ENCODE measurements around the gene AHRR. TPM values are rescaled to one million over a fixed set of nuclear protein-coding genes. Genes with fewer than 3 reads are reported as not detected.
A peak's percentile ranks its signal among the peaks of the same experiment; 100 is the strongest.

AHRR gene
- total RNA-seq, 1 donor from 2014 or later, result 1.4 TPM

DNA sequence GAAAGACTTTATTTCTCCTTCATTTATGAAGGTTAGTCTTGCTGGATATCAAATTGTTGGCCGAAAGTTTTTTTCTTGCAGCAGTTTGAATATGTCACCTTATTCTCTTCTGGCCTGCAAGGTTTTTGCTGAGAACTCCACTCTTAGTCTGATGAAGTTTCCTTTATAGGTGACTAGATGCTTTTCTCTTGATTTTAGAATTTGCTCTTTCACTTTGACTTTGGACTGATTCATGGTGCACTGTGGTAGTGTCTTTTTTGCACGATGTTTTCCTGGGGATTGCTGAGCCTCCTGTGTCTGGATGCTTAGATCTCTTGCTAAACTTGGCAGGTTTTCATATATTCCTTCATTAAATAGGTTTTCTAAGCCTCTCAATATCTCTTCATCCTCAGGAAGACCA lies 12.4 kb downstream of the AHRR start:
- Histone ChIP-seq H3K36me3 (no peaks in the 10 kb centered on the region), H3K27me3 (ENCODE audit: low read depth) (no peaks in the 10 kb centered on the region), H3K9me3 (replicated peaks) (no peaks in the 10 kb centered on the region), H3K4me3 (no peak overlapping the region), H3K27ac (replicated peaks) (no peak overlapping the region), H3K4me1 (no peaks in the 10 kb centered on the region)
- TF ChIP-seq, protein P1, sequence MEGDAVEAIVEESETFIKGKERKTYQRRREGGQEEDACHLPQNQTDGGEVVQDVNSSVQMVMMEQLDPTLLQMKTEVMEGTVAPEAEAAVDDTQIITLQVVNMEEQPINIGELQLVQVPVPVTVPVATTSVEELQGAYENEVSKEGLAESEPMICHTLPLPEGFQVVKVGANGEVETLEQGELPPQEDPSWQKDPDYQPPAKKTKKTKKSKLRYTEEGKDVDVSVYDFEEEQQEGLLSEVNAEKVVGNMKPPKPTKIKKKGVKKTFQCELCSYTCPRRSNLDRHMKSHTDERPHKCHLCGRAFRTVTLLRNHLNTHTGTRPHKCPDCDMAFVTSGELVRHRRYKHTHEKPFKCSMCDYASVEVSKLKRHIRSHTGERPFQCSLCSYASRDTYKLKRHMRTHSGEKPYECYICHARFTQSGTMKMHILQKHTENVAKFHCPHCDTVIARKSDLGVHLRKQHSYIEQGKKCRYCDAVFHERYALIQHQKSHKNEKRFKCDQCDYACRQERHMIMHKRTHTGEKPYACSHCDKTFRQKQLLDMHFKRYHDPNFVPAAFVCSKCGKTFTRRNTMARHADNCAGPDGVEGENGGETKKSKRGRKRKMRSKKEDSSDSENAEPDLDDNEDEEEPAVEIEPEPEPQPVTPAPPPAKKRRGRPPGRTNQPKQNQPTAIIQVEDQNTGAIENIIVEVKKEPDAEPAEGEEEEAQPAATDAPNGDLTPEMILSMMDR (IDR thresholded peaks at IDR 0.05; ENCODE audit: borderline replicate concordance), result no peak
- intact Hi-C loops (cut with micrococcal nuclease), result no loop called here
- DNase-seq, result no peak

- Histone ChIP-seq H3K9me3 (replicated peaks) (no peaks in the 10 kb centered on the region), H3K27ac (replicated peaks) (no peak overlapping the region), H3K27me3 (ENCODE audit: low read depth) (no peaks in the 10 kb centered on the region), H3K4me1 (no peaks in the 10 kb centered on the region), H3K36me3 (no peaks in the 10 kb centered on the region), H3K4me3 (no peak overlapping the region)
- TF ChIP-seq, protein P1 (IDR thresholded peaks at IDR 0.05; ENCODE audit: borderline replicate concordance), result no peak
- DNase-seq, result no peak
- intact Hi-C loops (cut with micrococcal nuclease), result no loop called here
Observed at GRCh38 chr5:334903-335739, 13.6 kb downstream of the AHRR start.

- no peak for DNase-seq
- no peak overlapping the region for H3K4me3 ChIP-seq
- intact Hi-C loops (cut with micrococcal nuclease), result no loop called here
- no peaks in the 10 kb centered on the region for H3K27me3 ChIP-seq (ENCODE audit: low read depth)
- no peak overlapping the region for H3K27ac ChIP-seq (replicated peaks)
- no peaks in the 10 kb centered on the region for H3K36me3 ChIP-seq
- H3K4me1 ChIP-seq, result no peaks in the 10 kb centered on the region
- TF ChIP-seq, protein P1 (IDR thresholded peaks at IDR 0.05; ENCODE audit: borderline replicate concordance), result no peak
- H3K9me3 ChIP-seq (replicated peaks), result no peaks in the 10 kb centered on the region
Observed at GRCh38 chr5:335740-336038, 14.2 kb downstream of the AHRR start.

DNA sequence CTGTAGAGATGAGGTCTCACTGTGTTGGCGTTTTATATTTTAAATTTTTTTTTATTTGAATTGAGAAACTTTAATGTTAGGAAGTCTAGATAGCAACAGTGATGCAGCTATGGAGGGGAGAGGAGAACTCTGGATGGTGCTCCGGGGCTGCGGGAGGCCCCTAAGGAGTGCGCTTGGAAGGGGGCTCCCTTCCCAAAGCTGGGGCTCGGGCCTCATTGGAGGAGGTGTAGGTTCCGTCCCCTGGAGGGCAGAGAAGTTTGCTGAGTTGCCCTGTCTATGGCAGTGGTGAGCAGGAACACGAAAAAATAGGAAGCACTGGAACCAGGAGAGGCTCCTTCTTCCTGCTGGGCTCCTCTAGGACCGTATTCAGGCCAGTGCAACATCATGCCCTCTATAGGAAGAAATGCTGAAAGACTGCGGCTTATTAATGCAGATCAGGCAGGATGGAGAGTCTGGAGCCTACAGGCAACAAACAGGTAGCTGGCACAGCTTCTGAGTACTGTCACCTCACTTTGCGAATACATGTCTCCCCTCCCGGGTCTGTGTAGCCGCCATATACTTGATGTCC lies 16.1 kb downstream of the AHRR start:
- intact Hi-C loops (cut with micrococcal nuclease), result no loop called here
- Histone ChIP-seq H3K4me3 (no peak overlapping the region), H3K27me3 (ENCODE audit: low read depth) (peaks cover 2% of the 10 kb centered on the region), H3K27ac (replicated peaks) (no peak overlapping the region), H3K36me3 (no peaks in the 10 kb centered on the region), H3K9me3 (replicated peaks) (peaks cover 1% of the 10 kb centered on the region), H3K4me1 (no peaks in the 10 kb centered on the region)
- DNase-seq, result no peak
- TF ChIP-seq, protein P1 (IDR thresholded peaks at IDR 0.05; ENCODE audit: borderline replicate concordance), result peak; percentile 26

DNA sequence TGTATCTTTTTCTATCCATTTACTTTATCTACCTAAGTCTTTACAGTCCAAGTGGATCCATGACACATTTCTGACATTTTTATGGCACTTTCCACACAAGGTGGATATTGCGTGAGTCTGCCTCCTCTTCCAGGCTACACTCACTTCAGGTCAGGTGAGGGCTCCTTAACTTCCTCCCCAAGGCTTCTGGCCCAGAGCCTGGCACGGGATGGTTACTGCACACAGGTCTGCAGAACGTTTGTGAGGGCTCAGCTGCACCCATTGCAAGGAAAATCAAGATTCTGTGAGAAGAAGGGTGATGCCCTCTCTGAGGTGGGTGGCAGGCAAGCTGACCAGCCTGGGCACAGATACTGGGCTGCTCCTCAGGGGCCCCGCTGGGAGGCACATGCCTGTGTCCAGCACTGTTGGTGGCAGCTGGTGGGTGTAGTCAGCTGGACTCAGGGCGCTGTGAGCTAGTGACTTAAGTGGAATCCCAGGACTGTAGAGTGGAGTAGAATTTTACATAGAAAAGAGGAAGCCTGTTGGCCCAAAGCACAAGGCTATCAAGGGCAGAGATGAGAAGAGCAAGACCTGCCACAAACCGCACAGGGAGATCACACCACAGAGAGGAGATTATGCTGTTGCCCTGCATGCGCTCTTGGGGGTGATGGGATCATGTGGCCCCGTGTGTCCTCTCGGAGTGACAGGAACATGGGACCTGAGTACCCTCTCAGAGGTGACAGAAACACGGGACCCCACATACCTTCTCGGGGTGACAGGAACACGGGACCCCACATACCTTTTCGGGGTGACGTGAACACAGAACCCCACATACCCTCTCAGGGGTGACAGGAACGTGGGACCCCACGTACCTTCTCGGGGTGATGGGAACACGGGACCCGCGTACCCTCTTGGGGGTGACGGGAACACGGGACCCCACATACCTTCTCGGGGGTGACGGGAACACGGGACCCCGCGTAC lies 21.3 kb downstream of the AHRR start:
- peaks cover 25% of the 10 kb centered on the region for H3K27me3 ChIP-seq (ENCODE audit: low read depth)
- H3K4me3 ChIP-seq, result no peak overlapping the region
- no peak overlapping the region for H3K27ac ChIP-seq (replicated peaks)
- H3K36me3 ChIP-seq, result no peaks in the 10 kb centered on the region
- peaks cover 8% of the 10 kb centered on the region for H3K4me1 ChIP-seq
- no peak for DNase-seq
- peaks cover 4% of the 10 kb centered on the region for H3K9me3 ChIP-seq (replicated peaks)
- intact Hi-C loops (cut with micrococcal nuclease), result no loop called here
- TF ChIP-seq, protein P1 (IDR thresholded peaks at IDR 0.05; ENCODE audit: borderline replicate concordance), result no peak
